H9 (cell line): ENCODE results near the gene MTHFD1L. TPM values are rescaled to one million over a fixed set of nuclear protein-coding genes. Genes with fewer than 3 reads are reported as not detected.
"Not testable (repeated sequence)": the region's sequence is repeated elsewhere in the genome, so short reads cannot be mapped to it uniquely, and the experiment has no call there.

Source experiments
- DNase-seq: peaks from one replicate; pipeline ENCODE4 v3.0.0-alpha.2; 2017
- H2AFZ ChIP-seq: one replicate; pipeline ENCODE4 v1.6.1; 2013; ENCODE audit warnings: mild to moderate bottlenecking, low read length, control low read depth, moderate library complexity
- H2AK5ac ChIP-seq: 2 replicates; pipeline ENCODE4 v1.6.1; 2013; ENCODE audit warnings: low read length, control low read depth, mixed read lengths; ENCODE audit not compliant: insufficient read length
- H2BK120ac ChIP-seq: one replicate; pipeline ENCODE4 v1.6.1; 2013; ENCODE audit warnings: low read depth, mild to moderate bottlenecking, low read length, control low read depth, inconsistent platforms; ENCODE audit not compliant: poor library complexity, severe bottlenecking
- H2BK12ac ChIP-seq: 2 replicates; pipeline ENCODE4 v1.6.1; 2013; ENCODE audit warnings: low read length, control low read depth, mixed read lengths, low read depth; ENCODE audit not compliant: insufficient read length
- H2BK15ac ChIP-seq: 2 replicates; pipeline ENCODE4 v1.6.1; 2013; ENCODE audit warnings: low read depth, low read length, control low read depth
- H2BK20ac ChIP-seq: one replicate; pipeline ENCODE4 v1.6.1; 2013; ENCODE audit warnings: low read depth, mild to moderate bottlenecking, low read length, control low read depth, inconsistent platforms; ENCODE audit not compliant: poor library complexity, severe bottlenecking
- H2BK5ac ChIP-seq: 2 replicates; pipeline ENCODE4 v1.6.1; 2013; ENCODE audit warnings: low read length, control low read depth, mixed read lengths; ENCODE audit not compliant: insufficient read length
- H3K14ac ChIP-seq: 2 replicates; pipeline ENCODE4 v1.6.1; 2013; ENCODE audit warnings: low read length, control low read depth; ENCODE audit not compliant: insufficient read depth
- H3K18ac ChIP-seq: 2 replicates; pipeline ENCODE4 v1.6.1; 2013; ENCODE audit warnings: low read depth, mild to moderate bottlenecking, mixed read lengths, low read length, control low read depth; ENCODE audit not compliant: insufficient read length
- H3K23ac ChIP-seq: 2 replicates; pipeline ENCODE4 v1.6.1; 2013; ENCODE audit warnings: low read length, control low read depth, mixed read lengths, low read depth; ENCODE audit not compliant: insufficient read length
- H3K23me2 ChIP-seq: 2 replicates; pipeline ENCODE4 v1.6.1; 2013; ENCODE audit warnings: low read depth, mild to moderate bottlenecking, mixed read lengths, low read length, control low read depth; ENCODE audit not compliant: insufficient read length, poor library complexity, severe bottlenecking
- H3K27ac ChIP-seq: 2 replicates; pipeline ENCODE4 v1.5.1; 2013; ENCODE audit warnings: low read length, control low read depth, mixed read lengths, low read depth; ENCODE audit not compliant: insufficient read length
- H3K27me3 ChIP-seq: 2 replicates; pipeline ENCODE4 v1.6.1; 2013; ENCODE audit warnings: low read length, control low read depth, inconsistent platforms; ENCODE audit not compliant: insufficient read depth
- H3K4ac ChIP-seq: 2 replicates; pipeline ENCODE4 v1.6.1; 2013; ENCODE audit warnings: low read depth, mild to moderate bottlenecking, control low read depth, inconsistent platforms, low read length, moderate library complexity
- H3K4me1 ChIP-seq: 2 replicates; pipeline ENCODE4 v1.6.1; 2013; ENCODE audit warnings: low read length, control low read depth, inconsistent platforms; ENCODE audit not compliant: insufficient read depth
- H3K4me2 ChIP-seq: 2 replicates; pipeline ENCODE4 v1.6.1; 2013; ENCODE audit warnings: low read length, control low read depth, mixed read lengths; ENCODE audit not compliant: insufficient read length, insufficient read depth
- H3K56ac ChIP-seq: 2 replicates; pipeline ENCODE4 v1.6.1; 2013; ENCODE audit warnings: low read depth, mild to moderate bottlenecking, mixed read lengths, low read length, control low read depth; ENCODE audit not compliant: insufficient read length
- H3K79me1 ChIP-seq: 2 replicates; pipeline ENCODE4 v1.6.1; 2013; ENCODE audit warnings: low read depth, mild to moderate bottlenecking, moderate library complexity, low read length, control low read depth, inconsistent platforms; ENCODE audit not compliant: insufficient read depth, poor library complexity, severe bottlenecking
- H3K79me2 ChIP-seq: 2 replicates; pipeline ENCODE4 v1.6.1; 2013; ENCODE audit warnings: low read length, control low read depth, inconsistent platforms; ENCODE audit not compliant: insufficient read depth
- H3K9ac ChIP-seq: 2 replicates; pipeline ENCODE4 v1.6.1; 2013; ENCODE audit warnings: low read length, control low read depth, mixed read lengths; ENCODE audit not compliant: insufficient read length; ENCODE audit errors: extremely low read depth
- H3K9me3 ChIP-seq: one replicate; pipeline ENCODE4 v1.6.1; 2013; ENCODE audit warnings: low read depth, low read length, inconsistent platforms; ENCODE audit not compliant: control insufficient read depth
- H3T11ph ChIP-seq: one replicate; pipeline ENCODE4 v1.6.1; 2013; ENCODE audit warnings: mild to moderate bottlenecking, low read length, control low read depth, inconsistent platforms
- H4K20me1 ChIP-seq: one replicate; pipeline ENCODE4 v1.6.1; 2013; ENCODE audit not compliant: control insufficient read depth, insufficient read length, insufficient read depth
- H4K5ac ChIP-seq: 2 replicates; pipeline ENCODE4 v1.6.1; 2013; ENCODE audit warnings: low read depth, mild to moderate bottlenecking, mixed read lengths, low read length, control low read depth; ENCODE audit not compliant: insufficient read length
- H4K8ac ChIP-seq: replicated peaks from 2 replicates; pipeline ENCODE4 v1.6.1; 2013; ENCODE audit warnings: low read length, control low read depth, mixed read lengths, low read depth; ENCODE audit not compliant: insufficient read length
- H4K91ac ChIP-seq: 2 replicates; pipeline ENCODE4 v1.6.1; 2013; ENCODE audit warnings: low read depth, mild to moderate bottlenecking, moderate library complexity, mixed read lengths, low read length, control low read depth; ENCODE audit not compliant: insufficient read length
- H3K27ac Mint-ChIP-seq, 3 experiments: 2 replicates in 2 of 3; 3 replicates in 1 of 3; pipeline ENCODE4 v1.8.0; 2020 to 2021; ENCODE audit warnings: mixed read lengths in 3 of 3, mild to moderate bottlenecking in 1 of 3, moderate library complexity in 1 of 3
- H3K27me3 Mint-ChIP-seq: 2 replicates; pipeline ENCODE4 v1.8.0; 2021; ENCODE audit warnings: low read depth, mild to moderate bottlenecking, moderate library complexity, mixed read lengths
- H3K36me3 Mint-ChIP-seq, 3 experiments: 2 replicates in 2 of 3; 3 replicates in 1 of 3; pipeline ENCODE4 v1.8.0; 2020 to 2021; ENCODE audit warnings: low read depth in 3 of 3, mixed read lengths in 3 of 3; ENCODE audit not compliant: insufficient read depth in 1 of 3
- H3K4me1 Mint-ChIP-seq, 2 experiments: 2 replicates each; pipeline ENCODE4 v1.8.0; 2020; ENCODE audit warnings: mixed read lengths in 2 of 2
- H3K4me3 Mint-ChIP-seq, 2 experiments: 2 replicates in 1 of 2; 3 replicates in 1 of 2; pipeline ENCODE4 v1.8.0; 2020 to 2021; ENCODE audit warnings: mild to moderate bottlenecking in 2 of 2, mixed read lengths in 2 of 2, moderate library complexity in 1 of 2
- H3K9me3 Mint-ChIP-seq, 2 experiments: 2 replicates in 1 of 2; 3 replicates in 1 of 2; pipeline ENCODE4 v1.8.0; 2020; ENCODE audit warnings: mild to moderate bottlenecking in 2 of 2, mixed read lengths in 2 of 2, moderate library complexity in 1 of 2
- CTCF ChIP-seq: fragments of 200-600 bp; sonication (generic); conservative IDR thresholded peaks from 3 replicates; pipeline ENCODE4 v1.8.0; 2021; ENCODE audit warnings: antibody characterized with exemption, mild to moderate bottlenecking
- WGBS: extraction: QIAGEN DNeasy Blood & Tissue Kit; methylation state at CpG from one replicate; pipeline ENCODE4 v1.1.7; 2013; ENCODE audit warnings: missing lambda C conversion rate, low lambda C conversion rate, mixed read lengths; ENCODE audit not compliant: insufficient read length; ENCODE audit errors: extremely low coverage; 5-methylcytosine and 5-hydroxymethylcytosine counted together
- total RNA-seq: library from RNA; stranded (reverse); gene quantifications from 2 replicates; pipeline ENCODE4 v1.2.1, GENCODE V29; 2021

The MTHFD1L gene
- total RNA-seq, 1 experiment from 2014 or later: 90.2 TPM

GRCh38 chr6:151038616-151039015 is 173.1 kb downstream of the MTHFD1L start:
- Histone ChIP-seq H3K79me1 (no peaks in the 10 kb centered on the region), H2AFZ (no peak overlapping the region), H3K27me3 (no peaks in the 10 kb centered on the region), H3T11ph (no peak overlapping the region), H4K8ac (no peak overlapping the region), H4K20me1 (no peaks in the 10 kb centered on the region), H3K18ac (no peak overlapping the region), H2AK5ac (no peak overlapping the region), H3K23ac (no peak overlapping the region), H3K4me1 (no peaks in the 10 kb centered on the region), H3K9ac (no peak overlapping the region), H3K14ac (no peak overlapping the region), H4K91ac (no peak overlapping the region), H3K79me2 (no peaks in the 10 kb centered on the region), H2BK120ac (no peak overlapping the region), H3K9me3 (no peaks in the 10 kb centered on the region), H3K4me2 (no peak overlapping the region), H3K23me2 (no peaks in the 10 kb centered on the region), H3K27ac (no peak overlapping the region), H2BK12ac (no peak overlapping the region), H2BK15ac (no peak overlapping the region), H4K5ac (no peak overlapping the region), H3K4ac (no peak overlapping the region), H2BK20ac (no peak overlapping the region), H2BK5ac (no peak overlapping the region), H3K56ac (no peak overlapping the region)
- Mint-ChIP-seq H3K9me3 (no peaks in the 10 kb centered on the region; a peak in 1 of 5 replicates), H3K4me3 (no peak overlapping the region), H3K27ac (peak overlapping the region; percentile 22 to 65 (median 28); a peak in 3 of 7 replicates), H3K27me3 (no peaks in the 10 kb centered on the region), H3K4me1 (no peaks in the 10 kb centered on the region; a peak in 1 of 4 replicates), H3K36me3 (peaks cover 30 to 72% (median 47%) of the 10 kb centered on the region in 3 experiments)
- TF ChIP-seq CTCF: no peak
- no peak for DNase-seq
- WGBS: no CpG with 5 or more reads among the region's 7 CpGs

- Mint-ChIP-seq H3K36me3 (peaks cover 32 to 59% (median 37%) of the 10 kb centered on the region in 3 experiments), H3K27ac (peak overlapping the region in 2 of 3 experiments; percentile 24 to 89; a peak in 3 of 7 replicates), H3K4me1 (peaks cover 17 to 19% of the 10 kb centered on the region in 2 experiments)
- H4K5ac ChIP-seq, H2BK120ac ChIP-seq, H3K4ac ChIP-seq, H3T11ph ChIP-seq, H2BK5ac ChIP-seq, H3K4me3 Mint-ChIP-seq, H3K23me2 ChIP-seq, H3K27me3 Mint-ChIP-seq, H2BK15ac ChIP-seq, H3K9ac ChIP-seq, H3K27ac ChIP-seq, DNase-seq, H4K91ac ChIP-seq, H3K56ac ChIP-seq, H4K8ac ChIP-seq, H3K4me2 ChIP-seq, H3K4me1 ChIP-seq, H3K27me3 ChIP-seq, H3K9me3 Mint-ChIP-seq, H4K20me1 ChIP-seq, H3K79me1 ChIP-seq, H3K9me3 ChIP-seq, H3K14ac ChIP-seq, H2BK20ac ChIP-seq, H2AK5ac ChIP-seq, H3K18ac ChIP-seq, H3K23ac ChIP-seq, H2BK12ac ChIP-seq, H3K79me2 ChIP-seq, H2AFZ ChIP-seq: not testable (repeated sequence)
- WGBS: no CpG with 5 or more reads among the region's 12 CpGs
Observed at GRCh38 chr6:151040888-151041521, 175.5 kb downstream of the MTHFD1L start.
